ENCODE results near the gene CDHR1.

DNA sequence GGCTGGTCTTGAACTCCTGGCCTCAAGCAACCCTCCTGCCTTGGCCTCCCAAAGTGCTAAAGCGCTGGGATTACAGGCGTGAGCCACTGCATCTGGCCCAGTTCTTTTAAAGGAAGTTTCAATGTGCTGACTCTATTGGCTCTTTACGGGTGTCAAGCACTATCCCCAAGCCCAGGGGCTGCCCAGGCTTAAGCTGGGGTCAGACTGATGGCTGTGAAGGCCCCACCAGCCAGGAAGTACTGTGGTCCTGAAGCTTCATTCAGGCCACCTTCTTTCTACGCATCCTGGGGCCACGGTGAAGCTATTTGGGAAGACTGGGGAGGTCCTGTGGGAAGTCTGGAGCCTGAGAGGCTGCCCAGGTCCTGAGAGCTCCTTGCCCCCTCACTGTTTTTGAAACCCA, 12.7 kb upstream of the CDHR1 start:
- TF ChIP-seq, protein P1, sequence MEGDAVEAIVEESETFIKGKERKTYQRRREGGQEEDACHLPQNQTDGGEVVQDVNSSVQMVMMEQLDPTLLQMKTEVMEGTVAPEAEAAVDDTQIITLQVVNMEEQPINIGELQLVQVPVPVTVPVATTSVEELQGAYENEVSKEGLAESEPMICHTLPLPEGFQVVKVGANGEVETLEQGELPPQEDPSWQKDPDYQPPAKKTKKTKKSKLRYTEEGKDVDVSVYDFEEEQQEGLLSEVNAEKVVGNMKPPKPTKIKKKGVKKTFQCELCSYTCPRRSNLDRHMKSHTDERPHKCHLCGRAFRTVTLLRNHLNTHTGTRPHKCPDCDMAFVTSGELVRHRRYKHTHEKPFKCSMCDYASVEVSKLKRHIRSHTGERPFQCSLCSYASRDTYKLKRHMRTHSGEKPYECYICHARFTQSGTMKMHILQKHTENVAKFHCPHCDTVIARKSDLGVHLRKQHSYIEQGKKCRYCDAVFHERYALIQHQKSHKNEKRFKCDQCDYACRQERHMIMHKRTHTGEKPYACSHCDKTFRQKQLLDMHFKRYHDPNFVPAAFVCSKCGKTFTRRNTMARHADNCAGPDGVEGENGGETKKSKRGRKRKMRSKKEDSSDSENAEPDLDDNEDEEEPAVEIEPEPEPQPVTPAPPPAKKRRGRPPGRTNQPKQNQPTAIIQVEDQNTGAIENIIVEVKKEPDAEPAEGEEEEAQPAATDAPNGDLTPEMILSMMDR (IDR thresholded peaks at IDR 0.05) = no peak
- TF ChIP-seq POLR2A (IDR thresholded peaks at IDR 0.05; ENCODE audit: low read depth) (no peak), POLR2AphosphoS5 (IDR thresholded peaks at IDR 0.05) (no peak)

All from esophagus muscularis mucosa (tissue), 3 donors.